COLO668 (cell line): ENCODE results near the gene CPAMD8.
A peak's percentile ranks its signal among the peaks of the same experiment; 100 is the strongest.
"Not testable (repeated sequence)": the region's sequence is repeated elsewhere in the genome, so short reads cannot be mapped to it uniquely, and the experiment has no call there.

ENCODE experiments used
- DNase-seq: peaks from one replicate; lab custom pipeline; 2025; ENCODE audit not compliant: unreplicated experiment; lab: John Stamatoyannopoulos, UW

CPAMD8 gene

DNA sequence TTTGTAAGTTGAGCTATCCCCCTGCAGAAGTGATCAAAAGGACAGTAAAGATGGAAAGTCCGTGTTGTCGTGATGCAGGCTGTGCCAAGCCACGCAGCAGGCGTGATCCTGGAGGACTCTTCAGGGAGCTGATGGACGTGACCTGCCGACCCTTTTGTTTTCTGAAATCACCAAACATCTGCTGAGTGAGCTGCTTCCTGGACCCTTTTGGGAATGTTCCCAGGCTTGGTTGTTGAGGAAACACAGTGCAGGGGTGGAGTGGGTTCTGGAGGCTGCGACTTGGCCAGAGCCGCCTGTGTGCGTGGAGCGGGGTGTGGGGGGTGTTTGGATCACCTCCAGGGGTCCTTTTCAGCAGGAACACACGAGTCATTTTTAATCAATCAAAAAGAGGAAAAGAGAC, 15.4 kb upstream of the CPAMD8 start:
- no peak for DNase-seq

DNA sequence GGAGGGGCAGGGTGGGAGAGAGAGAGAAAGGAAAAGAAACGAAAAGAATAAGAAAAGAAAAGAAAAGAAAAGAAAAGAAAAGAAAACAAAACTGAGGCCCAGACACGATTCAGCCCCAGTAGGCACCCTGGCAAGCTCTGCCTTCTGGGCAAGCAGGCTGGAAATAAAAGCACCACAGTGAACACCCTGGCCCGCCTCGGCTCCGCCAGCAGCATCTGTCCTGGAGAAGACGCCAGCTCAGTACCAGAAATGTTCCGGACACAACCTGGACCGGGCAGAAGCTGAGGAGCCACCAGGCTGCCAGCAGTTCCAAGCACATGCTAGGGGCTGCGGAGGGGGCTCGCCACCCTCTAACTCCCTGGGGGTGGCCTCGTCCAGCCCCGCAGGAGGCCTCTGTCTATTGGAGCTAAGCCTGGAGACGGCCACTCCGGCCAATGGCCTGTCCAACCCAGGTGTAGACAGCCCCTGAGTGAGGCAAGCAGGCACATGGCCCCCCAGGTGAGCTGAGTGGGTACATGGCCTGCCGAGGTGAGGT, 11.4 kb upstream of the CPAMD8 start:
- DNase-seq, result no peak

DNA sequence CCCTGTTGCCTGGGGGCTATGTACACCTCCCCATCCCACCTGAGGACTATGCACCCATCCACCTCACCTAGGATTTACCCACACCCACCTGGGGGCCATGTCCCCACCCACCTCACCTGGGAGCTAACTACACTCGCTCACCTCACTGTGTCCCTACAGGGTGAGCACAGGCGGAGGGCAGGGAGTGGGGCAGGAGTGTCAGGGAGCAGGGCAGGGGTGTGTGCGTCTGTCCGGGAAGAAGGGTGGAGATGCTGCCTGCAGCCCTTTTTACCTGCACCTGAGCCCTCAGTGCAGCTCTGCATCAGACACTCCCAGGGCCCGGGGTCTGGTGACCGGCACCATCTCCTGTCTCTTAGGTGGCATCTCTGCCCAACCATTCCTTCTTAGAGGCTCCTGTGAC, 10.6 kb upstream of the CPAMD8 start:
- DNase-seq, result no peak

DNA sequence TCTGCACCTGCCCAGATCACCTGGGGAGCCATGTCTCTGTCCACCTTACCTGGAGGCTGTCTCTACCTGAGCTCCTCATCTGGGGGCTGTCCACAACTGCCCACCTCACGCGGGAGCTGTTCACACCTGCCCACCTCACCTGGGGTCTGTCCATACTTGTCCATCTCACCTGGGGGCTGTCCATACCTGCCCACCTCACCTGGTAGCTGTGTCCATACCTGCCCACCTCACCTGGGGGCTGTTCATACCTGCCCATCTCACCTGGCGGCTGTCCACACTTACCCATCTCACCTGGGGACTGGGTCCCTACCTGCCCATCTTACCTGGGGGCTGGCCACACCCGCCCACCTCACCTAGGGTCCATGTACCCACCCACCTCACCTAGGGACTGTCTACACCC, 10.0 kb upstream of the CPAMD8 start:
- no peak for DNase-seq

DNA sequence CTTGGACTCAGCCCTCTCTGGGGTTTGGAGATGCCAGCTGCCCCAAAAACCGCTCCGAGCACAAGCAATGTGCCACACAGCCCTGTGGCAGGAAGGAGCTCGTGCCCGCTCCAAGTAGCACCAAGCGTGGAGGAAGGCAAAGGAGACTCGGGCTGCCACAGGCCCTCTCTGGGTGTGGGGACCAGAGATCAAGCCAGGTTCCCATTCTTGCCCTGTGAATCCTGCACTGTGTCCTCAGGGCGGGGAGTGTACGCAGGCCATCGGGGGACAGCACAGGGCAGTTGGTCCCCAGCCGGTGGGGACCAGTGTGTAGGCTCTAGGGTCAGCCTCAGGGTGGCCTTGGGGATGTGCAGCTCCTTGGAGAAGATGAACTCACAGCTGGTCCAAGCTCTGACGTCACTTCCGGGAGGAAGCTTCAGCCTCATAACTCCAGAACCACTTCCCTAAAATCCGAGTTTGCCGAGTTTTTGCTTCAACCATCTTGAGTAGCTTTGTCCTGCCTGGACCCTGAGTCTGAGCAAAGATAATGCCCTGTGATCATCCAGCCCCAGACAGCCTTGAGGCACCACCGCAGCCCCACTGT, 9.3 kb upstream of the CPAMD8 start:
- DNase-seq, result peak; percentile 5

DNA sequence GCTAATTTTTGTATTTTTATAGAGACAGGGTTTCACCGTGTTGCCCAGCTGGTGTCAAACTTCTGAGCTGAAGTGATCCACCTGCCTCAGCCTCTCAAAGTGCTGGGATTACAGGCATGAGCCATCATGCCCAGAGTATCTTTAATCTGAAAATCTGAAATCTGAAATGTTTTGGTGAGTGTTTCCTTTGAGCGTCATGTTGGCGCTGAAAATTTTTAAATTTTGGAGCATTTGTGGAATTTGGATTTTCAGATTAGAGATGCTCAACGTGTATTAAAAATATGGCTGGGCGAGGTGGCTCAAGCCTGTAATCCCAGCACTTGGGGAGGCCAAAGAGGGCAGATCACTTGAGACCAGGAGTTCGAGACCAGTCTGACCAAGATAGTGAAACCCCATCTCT, 5.1 kb upstream of the CPAMD8 start:
- no peak for DNase-seq

DNA sequence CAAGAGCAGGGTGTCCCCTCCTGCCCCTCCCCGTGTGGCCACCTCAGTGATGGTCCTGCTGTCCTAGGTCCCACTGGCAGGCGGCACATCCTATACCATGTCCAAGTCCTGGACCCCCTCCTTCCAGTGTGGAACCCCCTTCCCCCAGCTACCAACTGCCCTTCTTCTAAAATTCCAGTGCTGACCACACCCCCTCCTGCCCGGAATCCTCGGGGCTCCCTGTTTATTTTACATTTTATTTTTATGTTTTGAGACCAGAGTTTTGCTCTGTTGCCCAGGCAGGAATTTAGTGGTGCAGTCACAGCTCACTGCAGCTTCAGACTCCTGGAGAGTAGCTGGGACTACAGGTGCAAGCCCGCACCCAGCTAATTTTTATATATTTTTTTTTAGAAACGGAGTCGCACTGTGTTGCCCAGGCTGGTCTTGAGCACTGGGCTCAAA, 945 bp upstream of the CPAMD8 start:
- no peak for DNase-seq

DNA sequence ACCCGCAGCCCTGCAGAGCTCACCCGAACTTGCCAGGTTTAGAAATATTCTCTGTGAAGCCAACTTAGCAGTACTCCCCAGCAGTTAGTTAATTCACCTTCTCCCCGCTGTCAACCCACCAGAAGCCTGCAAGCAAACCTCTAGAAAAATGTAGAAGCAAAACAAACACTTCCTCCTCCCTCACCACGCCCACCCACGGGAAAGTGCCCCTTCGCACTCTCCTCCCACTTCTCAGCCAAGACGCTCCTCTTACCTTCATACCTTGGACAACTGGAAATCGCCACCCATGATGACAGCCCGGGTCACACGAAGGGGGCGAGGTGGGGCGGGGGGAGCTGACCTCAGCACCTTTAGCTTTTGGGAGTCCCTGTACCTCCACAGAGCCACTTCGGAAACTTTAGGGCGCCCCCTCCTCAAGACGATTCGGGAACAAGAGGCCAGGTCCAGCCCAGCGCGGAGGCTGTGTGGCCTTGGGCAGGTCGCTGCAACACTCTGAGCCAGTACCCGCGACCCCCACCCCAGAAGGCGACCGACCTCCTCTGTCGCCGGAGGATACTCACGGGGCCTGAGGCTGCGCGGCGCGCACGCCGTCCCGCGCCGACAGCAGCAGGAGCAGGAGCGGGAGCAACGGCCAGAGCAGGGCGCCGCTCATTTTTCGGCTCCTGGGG, 485 bp downstream of the CPAMD8 start:
- DNase-seq, result no peak

DNA sequence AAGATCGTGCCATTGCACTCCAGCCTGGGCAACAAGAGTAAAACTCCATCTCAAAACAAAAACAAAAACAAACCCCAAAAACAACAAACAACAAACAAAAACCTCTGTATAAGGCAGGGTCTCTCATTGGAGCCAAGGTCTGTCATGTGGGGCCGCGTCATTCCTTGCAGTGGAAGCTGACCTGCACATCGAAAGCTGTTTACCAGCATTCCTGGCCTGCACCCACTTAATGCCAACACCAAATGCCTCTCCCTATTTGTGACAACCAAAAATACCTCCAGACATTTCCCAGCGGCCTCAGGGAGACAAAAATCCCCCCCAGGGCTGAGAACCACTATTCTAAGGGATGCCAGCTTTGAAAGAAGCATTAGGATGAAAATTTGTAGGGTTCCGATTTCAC, 1.2 kb downstream of the CPAMD8 start:
- no peak for DNase-seq

DNA sequence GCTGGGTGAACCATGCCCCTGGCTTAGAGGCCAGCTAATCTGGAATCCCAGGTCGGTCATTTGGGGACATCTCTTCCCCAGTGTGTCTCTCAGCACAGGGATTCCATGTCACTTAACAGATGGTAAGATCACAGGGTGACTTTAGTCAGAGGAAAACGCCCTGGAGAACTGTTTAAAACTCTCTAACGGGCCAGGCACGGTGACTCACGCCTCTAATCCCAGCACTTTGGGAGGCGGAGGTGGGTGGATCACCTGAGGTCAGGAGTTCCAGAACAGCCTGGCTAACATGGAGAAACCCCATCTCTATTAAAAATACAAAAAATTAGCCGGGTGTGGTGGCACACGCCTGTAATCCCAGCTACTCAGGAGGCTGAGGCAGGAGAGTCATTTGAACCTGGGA, 1.7 kb downstream of the CPAMD8 start:
- DNase-seq, result not testable (repeated sequence)

DNA sequence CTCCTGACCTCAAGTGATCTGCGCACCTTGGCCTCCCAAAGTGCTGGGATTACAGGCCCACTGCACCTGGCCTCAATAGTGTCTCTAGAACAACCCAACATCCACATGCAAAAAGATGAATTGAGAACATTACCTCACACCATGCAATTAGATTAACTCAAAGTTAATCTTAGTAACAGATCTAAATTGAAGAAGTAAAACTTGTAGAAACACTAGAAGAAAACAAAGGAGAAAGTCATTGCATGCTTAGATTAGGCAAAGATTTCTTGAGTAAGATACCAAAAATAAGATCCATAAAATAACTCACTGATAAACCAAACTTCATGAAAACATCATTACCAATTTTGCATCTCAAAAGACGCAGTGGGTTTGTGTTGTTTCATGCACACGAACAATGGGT, 2.8 kb downstream of the CPAMD8 start:
- DNase-seq, result no peak

DNA sequence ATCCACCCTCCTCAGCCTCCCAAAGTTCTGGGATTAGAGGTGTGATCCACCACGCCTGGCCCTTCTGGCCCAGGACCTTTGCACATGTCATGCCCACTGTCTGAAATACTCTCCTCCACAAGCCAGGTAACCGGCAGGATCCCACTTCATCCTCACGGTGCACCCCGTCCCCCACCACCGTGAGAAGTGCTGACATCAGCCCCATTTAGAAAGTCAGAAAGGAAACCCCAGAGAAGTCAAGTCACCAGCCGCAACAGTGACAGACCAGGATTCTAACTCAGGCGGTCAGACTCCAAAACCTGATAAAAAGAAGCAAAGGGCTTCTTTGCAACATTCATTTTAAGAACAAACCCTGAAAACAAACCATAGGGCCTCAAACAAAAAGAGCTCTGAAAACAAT, 3.9 kb downstream of the CPAMD8 start:
- no peak for DNase-seq

DNA sequence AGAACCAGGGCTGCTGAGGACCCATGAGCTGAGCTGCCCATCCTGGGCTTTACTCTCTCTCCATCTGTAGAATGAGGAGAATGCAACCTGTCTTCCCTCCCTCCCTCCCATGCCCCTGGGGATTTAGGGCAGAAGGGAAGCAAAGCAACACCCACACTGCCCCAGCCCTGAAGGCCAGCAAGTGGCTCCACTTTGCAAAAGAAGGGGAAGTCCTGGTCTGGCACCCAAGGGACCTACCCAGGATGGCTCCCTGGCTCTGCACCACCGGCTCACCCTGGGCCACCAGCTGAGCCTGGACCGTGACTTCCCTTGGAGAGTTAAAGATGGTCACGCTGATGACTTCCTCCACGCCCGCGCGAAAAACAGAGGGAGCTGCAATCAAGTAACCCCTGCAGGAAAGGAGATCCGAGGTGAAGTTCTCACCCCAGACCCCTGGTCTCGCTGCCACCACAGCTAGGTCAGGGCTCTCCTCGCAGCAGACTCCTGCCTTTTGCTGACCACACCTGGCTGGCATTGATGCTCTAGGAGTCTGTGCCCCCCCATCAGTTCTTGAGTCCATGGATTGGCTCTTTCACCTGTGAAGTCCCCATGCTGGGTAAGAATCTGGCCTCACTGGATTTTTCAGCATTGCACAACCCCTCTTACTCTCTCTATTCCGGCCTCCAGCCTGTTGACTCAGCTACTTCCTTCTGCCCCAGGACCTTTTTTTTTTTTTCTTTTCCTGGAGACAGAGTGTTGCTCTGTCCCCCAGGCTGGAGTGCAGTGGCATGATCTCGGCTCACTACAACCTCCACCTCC, 4.6 kb downstream of the CPAMD8 start:
- no peak for DNase-seq

DNA sequence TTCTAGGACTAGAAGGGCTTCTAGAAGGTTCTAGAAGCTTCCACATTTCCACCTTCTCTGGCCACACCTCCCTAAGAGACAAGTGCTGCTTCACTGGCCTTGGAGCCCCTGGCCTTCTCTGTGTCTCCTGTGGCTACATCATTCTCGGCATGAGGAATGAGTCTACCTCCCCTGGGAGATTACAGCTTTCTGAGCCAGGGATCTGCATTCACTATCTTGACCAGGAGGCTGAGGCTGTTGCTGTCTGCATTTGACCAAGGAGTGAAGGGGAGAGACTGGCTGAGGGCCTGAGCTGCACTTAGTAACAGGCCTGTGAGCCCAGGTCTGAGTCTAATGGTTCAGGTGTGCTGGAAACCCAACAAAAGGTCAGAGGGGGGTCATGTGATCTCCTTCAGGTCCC, 5.3 kb downstream of the CPAMD8 start:
- no peak for DNase-seq

DNA sequence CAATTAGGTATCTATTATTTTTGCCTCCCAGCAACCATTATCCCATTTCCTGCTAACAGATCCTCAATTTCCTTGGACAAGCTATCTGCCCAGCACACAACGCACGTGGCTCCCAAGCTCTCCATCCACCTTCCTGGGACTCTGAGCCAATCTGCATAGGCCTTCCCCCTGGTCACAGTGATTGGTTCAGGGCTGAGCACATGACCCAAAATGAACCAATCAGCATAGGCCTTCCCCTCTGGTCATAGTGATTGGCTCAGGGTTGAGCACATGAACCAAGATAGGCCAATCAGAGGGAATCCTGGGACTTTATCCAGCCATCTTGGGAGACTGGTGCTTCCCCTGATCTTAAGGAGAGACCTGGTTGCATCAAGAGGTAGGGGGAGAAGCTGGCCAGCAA, 5.8 kb downstream of the CPAMD8 start:
- DNase-seq, result no peak

DNA sequence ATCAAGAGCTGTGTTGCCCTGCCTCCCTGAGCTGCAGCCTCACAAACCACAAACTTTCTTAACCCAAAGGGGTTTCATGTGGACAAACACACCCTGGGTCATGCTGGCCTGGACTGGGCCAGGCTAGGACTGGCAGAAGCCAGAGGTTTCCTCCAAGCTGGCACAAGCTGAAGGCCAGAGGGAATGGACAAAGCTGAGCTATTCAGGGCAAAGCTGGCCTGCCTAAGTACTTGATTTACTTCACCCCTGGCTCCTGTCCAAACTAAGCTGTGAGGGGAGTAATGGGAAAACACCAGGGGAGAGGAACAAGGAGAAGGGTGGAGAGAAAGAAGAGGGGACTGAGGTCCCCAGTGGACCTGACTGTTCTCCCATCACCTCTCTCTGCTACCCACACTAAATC, 6.2 kb downstream of the CPAMD8 start:
- no peak for DNase-seq

DNA sequence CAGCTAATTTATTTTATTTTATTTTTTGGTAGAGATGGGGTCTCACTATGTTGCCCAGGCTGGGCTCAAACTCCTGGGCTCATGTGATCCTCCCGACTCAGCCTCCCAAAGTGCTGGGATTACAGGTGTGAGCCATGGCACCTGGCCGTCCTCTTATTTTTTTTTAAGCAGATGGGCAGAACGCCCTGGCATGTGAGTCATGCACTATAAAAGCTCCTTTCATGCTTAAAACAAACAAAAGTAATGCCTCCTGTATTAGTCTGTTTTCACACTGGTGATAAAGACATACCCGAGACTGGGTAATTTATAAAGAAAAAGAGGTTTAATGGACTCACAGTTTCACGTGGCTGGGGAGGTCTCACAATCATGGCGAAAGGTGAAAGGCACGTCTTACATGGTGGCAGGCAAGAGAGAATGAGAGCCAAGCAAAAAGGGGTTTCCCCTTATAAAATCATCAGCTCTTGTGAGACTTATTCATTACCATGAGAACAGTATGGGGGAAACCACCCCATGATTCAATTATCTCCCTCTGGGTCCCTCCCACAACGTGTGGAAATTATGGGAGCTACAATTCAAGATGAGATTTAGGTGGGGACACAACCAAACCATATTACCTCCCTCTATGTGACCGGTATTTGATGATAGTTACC, 12.3 kb downstream of the CPAMD8 start:
- not testable (repeated sequence) for DNase-seq

DNA sequence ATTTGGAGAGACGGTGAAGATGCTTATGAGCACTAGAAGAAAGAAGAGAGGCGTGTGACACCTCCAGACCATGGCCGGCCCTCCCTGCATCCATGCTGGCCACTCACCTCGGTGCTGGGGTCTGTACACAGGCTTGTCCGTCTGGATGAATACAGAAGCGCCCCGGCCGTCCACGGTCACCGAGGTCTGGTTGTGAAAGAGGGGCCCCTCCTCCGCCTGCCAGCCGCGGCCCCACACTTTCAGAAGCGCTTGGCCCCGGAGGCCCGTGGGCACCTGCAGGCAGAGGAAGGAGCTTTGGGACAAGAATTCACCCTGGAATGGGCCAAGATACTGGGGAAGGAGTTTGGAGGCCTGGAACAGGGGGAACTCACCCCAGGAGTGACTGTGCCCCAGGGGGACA, 15.1 kb downstream of the CPAMD8 start:
- no peak for DNase-seq

DNA sequence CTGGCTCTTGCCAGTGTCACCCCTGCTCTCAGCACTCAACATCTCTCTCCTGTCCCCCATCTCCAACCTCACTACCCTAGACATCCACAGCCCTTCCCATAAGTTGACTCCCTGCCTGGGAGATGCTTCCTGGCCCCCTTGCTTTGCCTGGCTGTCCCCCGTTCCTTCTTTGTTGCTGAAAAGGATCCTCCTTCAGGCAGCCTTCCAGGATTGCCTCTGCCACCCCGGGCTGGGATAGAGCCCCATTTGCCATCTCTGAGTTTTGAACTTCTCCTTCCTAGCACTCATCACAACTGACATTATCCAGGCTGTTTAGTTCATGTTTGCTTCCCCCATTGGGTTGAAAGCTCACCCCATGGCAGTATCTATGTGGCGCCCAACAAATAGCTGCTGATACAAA, 20.0 kb downstream of the CPAMD8 start:
- DNase-seq, result no peak

DNA sequence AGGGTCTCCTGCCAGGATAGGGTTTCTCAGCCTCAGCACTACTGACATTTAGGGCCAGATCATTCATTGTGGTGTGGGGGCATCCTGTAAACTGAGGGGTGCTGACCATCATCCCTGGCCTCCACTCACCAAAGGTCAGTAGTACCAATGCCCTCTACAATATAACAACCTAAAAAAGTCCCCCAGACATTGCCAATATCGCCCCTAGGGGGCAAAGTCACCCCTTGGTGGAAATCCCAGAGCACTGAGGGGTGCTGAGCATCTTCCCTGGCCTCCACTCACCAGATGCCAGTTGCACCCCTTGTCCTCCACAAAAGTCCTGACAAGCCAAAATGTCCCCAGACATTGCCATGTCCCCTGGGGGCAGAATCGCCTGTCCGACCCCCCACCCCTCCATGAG, 21.6 kb downstream of the CPAMD8 start:
- no peak for DNase-seq

DNA sequence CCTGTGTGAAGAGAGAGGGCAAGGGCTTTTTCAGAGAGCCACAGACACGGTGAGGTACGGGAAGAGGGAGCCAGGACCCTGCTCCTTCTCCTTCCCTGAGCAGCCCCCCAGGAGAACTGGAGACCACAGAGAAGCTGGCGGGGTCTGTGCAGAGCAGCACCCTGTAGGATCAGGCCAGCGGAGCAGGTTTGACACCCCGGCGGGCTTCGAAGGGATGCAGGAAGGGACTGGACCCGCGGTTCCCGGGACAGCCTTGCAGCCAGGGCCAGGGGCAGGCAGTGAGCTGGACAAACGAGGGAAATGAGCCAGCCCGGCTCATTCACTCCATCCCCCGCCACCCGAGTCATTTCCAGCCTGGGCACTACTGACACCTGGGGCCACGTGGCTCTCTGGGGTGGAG, 22.2 kb downstream of the CPAMD8 start:
- DNase-seq, result no peak

DNA sequence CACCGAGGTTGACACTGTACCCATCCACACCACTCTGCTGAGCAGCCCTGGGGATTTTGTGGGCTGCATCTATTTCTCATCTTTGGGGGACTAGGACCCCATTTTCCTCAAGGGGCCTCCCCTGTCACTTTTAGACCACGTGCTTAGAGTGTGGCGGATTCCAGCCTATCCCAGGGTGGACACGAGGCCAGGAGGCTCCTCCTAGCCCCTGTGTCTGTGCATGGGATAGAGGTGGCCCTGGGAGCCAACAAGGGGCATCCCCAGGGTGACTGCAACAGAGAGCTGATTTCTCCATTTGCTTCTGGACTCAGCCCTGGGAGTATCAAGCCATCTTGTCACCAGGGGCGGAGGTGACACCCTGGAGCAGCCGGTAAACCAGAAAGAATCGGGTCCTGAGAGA, 24.2 kb downstream of the CPAMD8 start:
- DNase-seq, result no peak
